ENCODE measurements around the gene TLE3.

TLE3 gene

GRCh38 chr15:70047386-70048197 is 50.1 kb downstream of the TLE3 start:
- DNase-seq: peak in 1 of 14 donors; percentile 25

DNA sequence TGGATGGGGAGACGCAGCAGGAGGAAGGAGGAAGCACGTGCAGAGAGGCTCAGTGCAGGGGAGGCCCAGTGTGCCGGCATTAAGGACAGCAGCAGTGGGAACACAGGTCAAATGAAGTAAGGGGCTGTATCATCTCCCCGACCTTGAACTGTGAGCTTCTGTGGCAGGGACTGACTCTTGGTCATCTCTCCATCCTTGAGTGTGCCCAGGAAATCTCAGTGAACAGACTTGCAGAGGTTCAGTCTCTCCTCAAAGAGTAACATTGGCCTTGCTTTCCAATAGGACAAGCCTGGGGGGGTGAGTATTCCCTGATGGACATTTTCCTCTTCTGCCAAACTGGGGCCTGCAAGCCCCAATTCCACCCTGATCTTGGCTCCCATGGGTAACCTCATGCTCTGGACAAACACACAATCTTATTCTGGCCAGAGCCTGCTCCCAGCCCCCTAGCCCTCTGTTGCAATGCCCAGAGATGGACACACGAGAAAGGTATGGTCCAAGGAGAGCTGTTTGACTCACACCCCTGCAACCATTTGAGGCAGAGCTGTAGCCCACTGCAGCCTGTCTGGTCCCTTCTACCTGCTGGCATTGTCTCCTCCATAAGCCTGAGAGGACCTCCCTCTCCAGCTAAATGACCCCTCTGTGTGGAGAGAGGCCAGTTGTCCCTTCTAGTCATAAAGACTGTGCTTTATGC is 50.9 kb downstream of the TLE3 start:
- no peak for DNase-seq

- no peak for DNase-seq
Measured at GRCh38 chr15:70045045-70045444, 52.7 kb downstream of the TLE3 start.

GRCh38 chr15:70044168-70044567 is 53.5 kb downstream of the TLE3 start:
- DNase-seq: no peak

DNA sequence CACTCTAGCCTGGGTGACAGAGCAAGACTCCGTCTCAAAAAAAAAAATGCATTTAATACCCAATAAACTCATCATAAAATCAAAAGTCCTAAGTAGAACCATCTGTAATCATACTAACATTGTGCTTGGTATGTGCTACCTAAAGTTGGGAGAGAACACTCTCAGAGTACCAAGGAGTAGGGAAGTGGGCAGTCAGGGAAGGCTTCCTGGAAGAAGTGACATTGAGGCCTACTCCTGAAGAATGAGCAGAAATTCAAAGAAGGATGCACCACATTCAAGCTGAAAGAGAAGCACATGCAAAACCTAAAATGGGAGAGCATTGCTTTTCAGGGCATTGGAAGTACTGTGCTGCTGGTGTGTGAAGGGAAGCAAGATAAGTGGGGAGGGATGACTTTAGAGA is 54.1 kb downstream of the TLE3 start:
- DNase-seq: no peak

DNA sequence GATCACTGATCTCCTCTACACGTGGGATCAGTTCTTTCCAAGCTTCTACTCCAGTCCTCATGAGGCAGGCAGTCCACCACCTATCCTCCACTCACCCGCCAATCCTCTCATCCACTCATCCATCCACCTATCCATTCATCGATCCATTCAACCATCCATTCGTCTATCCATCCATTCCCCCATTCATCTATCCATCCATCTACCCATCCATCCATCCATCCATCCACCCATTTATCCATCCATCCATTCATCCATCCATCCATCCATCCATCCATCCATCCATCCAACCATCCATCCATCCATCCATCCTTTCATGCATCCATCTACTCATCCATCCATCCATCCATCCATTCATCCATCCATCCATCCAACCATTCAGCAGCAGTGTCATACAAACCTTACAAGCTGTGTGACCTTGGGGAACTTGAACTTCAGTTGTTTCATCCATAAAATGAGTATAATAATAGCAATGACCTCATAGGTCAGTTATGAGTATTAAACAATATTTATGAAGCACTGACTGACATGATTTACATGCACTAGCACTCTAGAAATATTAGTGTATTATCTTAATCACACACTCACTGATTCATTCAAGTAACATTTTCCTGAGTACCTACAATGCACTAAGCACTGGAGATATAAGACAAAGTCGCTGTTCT is 55.0 kb downstream of the TLE3 start:
- DNase-seq: no peak

- no peak for DNase-seq
Measured at GRCh38 chr15:70039917-70040316, 57.8 kb downstream of the TLE3 start.

DNA sequence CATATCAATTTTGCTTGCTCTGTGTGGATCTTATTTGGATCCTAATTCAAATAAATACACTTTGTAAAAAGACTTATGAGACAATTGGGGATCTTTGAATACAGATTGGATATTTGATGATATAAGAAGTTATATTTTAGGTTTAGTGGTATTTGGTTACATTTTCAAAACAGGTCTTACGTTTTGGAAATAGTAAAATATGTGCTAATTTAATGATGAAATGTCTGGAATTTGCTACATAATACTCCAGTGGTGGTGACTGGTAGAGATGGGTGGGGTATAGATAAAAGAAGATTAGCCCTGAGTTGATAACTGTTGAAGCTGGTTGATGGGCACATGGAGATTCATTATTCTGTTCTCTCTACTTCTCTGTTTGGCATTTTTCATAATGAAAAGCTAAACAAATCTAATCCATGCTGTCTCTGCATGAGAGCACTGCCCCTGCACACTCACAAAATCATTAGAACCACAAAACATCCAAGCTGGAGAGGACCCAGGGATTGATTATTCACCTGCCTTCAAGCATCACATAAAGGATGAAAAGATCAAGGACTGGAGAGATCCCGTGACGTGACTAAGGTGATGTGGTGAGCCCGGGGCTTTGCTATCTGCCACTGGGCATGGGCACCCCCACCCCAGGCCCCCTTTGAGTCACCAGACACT is 58.9 kb downstream of the TLE3 start:
- no peak for DNase-seq

- DNase-seq: no peak
Measured at GRCh38 chr15:70037292-70037640, 60.5 kb downstream of the TLE3 start.

DNA sequence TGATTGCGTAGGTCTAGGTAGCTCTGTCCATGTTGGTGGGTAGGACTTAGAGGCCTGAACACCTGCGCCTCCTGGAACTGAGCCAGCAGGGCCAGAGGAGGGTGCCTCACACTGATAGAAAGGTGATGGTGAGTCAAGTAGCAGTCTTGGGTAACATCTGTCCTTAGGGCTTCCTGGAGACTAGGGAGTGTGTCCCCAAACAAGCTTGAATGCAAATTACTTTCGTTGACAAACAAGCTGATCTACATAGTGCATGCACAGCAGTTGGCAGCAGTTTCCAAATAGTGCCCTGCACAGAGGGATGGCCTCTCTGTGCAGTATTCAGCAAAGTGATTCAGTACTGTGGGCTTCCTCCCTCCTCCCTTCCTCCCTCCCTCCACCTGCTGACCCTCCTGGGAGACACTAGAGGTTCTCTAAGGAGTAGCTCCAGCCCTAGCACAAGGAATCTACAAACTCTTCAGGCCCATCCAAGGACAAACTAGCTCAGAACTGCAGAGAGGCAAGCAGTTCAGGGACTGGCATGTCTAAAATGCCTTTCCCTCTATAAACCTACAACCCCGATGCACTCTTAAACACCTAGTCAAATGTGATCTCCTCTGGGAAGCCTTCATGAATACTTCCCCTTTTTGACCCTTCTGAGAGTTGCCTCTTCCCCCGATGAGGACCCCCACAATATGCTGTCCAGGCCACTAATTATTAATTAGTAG is 61.0 kb downstream of the TLE3 start:
- DNase-seq: no peak

DNA sequence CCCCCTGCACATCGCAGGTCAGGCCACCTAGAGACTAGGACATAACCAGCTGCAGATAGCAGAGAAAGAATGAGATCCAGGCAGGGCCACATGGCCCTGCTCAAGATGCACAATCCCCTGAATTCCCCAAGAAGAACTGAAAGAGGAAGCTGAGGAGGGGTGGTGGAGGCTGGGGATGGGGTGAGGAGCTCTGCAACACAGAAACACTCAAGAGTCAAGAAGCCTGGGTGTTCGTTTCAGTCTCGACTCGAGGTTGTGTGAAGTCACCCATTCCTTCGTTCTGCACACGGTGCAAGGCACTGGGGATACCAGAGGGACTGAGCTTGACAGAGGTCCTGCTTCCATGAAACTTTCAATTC is 62.0 kb downstream of the TLE3 start:
- DNase-seq: peak in 2 of 14 donors; percentile 11 to 17

GRCh38 chr15:70035051-70035718 is 62.5 kb downstream of the TLE3 start:
- DNase-seq: no peak

GRCh38 chr15:70034596-70034995 is 63.1 kb downstream of the TLE3 start:
- DNase-seq: no peak

GRCh38 chr15:70034141-70034540 is 63.6 kb downstream of the TLE3 start:
- DNase-seq: no peak

DNA sequence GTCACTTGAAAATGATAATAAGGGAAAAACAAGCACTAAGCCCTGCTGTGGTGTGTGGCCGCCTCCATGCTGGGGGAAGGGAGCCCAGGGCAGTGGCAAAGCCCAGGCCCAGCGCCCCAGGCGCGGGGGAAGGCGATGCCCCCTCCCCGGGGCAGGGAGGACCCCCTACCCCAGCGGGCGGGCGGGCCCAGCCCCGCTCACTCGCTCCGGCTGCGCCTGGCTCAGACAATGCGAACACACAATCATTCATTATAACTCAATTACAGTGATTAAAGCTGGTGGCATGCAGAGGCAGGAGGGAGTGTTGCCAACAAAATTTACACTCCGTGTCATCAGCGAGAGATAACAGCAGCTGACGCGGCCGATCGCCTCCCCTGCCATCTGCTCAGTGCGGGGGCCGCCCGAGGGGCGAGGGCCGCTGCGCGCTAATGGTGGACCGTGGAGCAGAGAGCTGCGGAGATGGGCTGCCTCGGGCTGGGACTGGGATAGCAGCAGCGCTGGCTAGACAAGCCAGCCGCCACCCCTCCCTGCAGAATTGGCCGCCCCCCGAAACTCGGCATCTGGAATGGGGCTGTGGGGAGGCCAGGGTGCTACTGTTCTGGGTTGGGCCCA is 64.1 kb downstream of the TLE3 start:
- DNase-seq: no peak

GRCh38 chr15:70033109-70033508 is 64.6 kb downstream of the TLE3 start:
- no peak for DNase-seq

- no peak for DNase-seq
Measured at GRCh38 chr15:70032509-70032908, 65.2 kb downstream of the TLE3 start.

- no peak for DNase-seq
Measured at GRCh38 chr15:70031713-70032112, 66.0 kb downstream of the TLE3 start.

DNA sequence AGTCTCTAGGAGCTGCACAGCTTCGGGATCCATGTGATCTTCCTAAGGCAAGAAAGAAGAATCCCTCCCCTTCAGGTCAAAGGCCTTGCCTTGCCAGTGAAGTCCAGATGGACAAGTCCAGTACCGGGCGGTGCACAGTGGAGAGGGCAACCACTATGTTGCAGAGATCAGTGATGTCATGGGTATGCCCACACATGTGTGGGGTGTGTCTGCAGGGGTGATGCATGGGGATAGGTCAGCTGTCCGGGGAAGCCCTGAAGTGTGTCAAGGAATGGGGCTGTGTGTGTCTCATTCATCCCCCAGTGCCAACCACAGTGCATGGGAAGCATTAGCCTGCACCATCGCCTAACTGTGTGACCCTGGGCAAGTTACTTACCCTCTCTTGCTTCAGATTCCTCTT is 66.5 kb downstream of the TLE3 start:
- no peak for DNase-seq

- DNase-seq: no peak
Measured at GRCh38 chr15:70030851-70031250, 66.9 kb downstream of the TLE3 start.

DNA sequence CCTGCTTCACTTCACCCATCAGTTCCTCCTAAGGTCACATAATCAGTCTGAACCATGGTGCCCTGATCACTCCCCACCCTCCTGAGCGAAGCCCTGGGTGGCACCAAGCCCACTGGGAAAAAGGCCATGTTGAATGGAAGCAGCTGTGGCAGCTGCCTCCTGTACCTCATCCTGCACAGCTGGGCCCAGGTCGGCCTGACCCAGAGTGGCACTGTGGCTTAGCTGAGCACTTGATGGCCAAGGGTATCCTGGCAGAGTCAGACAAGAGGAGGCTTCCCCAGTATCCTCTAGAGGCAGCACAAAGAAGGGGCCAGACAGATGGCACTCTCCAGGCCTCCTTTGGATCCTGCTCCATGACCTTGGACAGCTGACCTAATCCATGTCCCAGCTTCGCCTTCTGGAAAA is 68.4 kb downstream of the TLE3 start:
- DNase-seq: no peak

DNA sequence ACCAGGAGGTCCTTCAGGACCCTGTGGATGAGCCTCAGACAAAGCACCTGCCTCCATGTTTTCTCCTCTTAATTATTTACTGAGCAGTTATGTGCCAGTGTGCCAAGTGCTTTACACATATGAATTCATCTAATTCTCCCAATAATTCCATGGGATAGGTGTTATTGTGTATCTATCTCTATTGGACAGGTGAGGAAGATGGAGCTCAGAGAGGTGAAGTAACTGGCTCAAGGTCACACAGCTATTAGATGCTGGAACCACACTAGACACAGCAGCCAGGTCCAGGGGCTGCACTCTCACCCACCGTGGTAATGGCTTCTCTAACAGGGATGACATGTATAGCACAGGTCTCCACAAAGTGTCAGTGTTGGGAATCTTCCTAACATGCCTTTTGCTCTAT is 70.2 kb downstream of the TLE3 start:
- no peak for DNase-seq
